PC-3 (cell line): Measurements from ENCODE around the gene BASP1. TPM values are rescaled to one million over a fixed set of nuclear protein-coding genes. Genes with fewer than 3 reads are reported as not detected.

Experiments used
- ATAC-seq: fragments of 200-7000 bp; cut with Tn5 transposase; 2 replicates; pipeline ENCODE4 v1.9.1; 2020; ENCODE audit warnings: mild to moderate bottlenecking, moderate library complexity
- BruUV-seq: library from RNA; stranded (reverse); fragments of 400-500 nt; replicated peaks from 2 replicates; lab custom pipeline; 2021; lab: Mats Ljungman, UMichigan
- CTCF ChIA-PET: fragments of 300-600 bp; sonication (Branson Sonifier 250); formaldehyde crosslinking; loops from one replicate; lab custom pipeline; 2022; ENCODE audit warnings: antibody characterized with exemption; lab: Charles Lee
- POLR2A ChIA-PET: fragments of 300-600 bp; sonication (Branson Sonifier 250); formaldehyde crosslinking; loops from one replicate; lab custom pipeline; 2022; ENCODE audit warnings: antibody characterized with exemption; ENCODE audit not compliant: unreplicated experiment; lab: Charles Lee
- DNase-seq: peaks from one replicate; pipeline ENCODE4 v3.0.0-alpha.2; 2015
- H2AFZ ChIP-seq: fragments of 300-600 bp; sonication (generic); 2 replicates; pipeline ENCODE4 v1.6.0; 2016; ENCODE audit warnings: antibody characterized with exemption, low read length
- H3F3A ChIP-seq: fragments of 300-600 bp; sonication (generic); one replicate; pipeline ENCODE4 v1.6.0; 2017; ENCODE audit warnings: antibody characterized with exemption, low read length, control low read depth, mild to moderate bottlenecking; ENCODE audit not compliant: unreplicated experiment
- H3K27ac ChIP-seq: fragments of 300-600 bp; sonication (generic); 2 replicates; pipeline ENCODE4 v1.5.1; 2016; ENCODE audit warnings: mild to moderate bottlenecking, low read length
- H3K27me3 ChIP-seq: fragments of 300-600 bp; sonication (generic); 2 replicates; pipeline ENCODE4 v1.6.1; 2016; ENCODE audit warnings: low read length, mixed read lengths
- H3K36me3 ChIP-seq: fragments of 300-600 bp; sonication (generic); 2 replicates; pipeline ENCODE4 v1.6.1; 2016; ENCODE audit warnings: low read depth, mixed run types, low read length, mixed read lengths
- H3K4me1 ChIP-seq: fragments of 300-600 bp; sonication (generic); 2 replicates; pipeline ENCODE4 v1.5.1; 2016; ENCODE audit warnings: low read length; ENCODE audit not compliant: insufficient read depth
- H3K4me2 ChIP-seq: fragments of 300-600 bp; sonication (generic); 2 replicates; pipeline ENCODE4 v1.6.0; 2016; ENCODE audit warnings: low read length
- H3K4me3 ChIP-seq: fragments of 300-600 bp; sonication (generic); 2 replicates; pipeline ENCODE4 v1.5.1; 2016; ENCODE audit warnings: mild to moderate bottlenecking, low read length, mixed read lengths
- H3K79me2 ChIP-seq: fragments of 300-600 bp; sonication (generic); 2 replicates; pipeline ENCODE4 v1.6.1; 2017; ENCODE audit warnings: low read length, mixed read lengths
- H3K9ac ChIP-seq: fragments of 300-600 bp; sonication (generic); 2 replicates; pipeline ENCODE4 v1.6.0; 2016; ENCODE audit warnings: mild to moderate bottlenecking, low read length
- H3K9me2 ChIP-seq: fragments of 300-600 bp; sonication (generic); replicated peaks from 2 replicates; pipeline ENCODE4 v1.6.1; 2016; ENCODE audit warnings: mixed run types, low read length, mixed read lengths
- H3K9me3 ChIP-seq: fragments of 300-600 bp; sonication (generic); 2 replicates; pipeline ENCODE4 v1.6.1; 2016; ENCODE audit warnings: low read length, mixed read lengths
- H4K20me1 ChIP-seq: fragments of 300-600 bp; sonication (generic); 2 replicates; pipeline ENCODE4 v1.6.1; 2016; ENCODE audit warnings: low read length, mixed read lengths
- EZH2 ChIP-seq: fragments of 300-600 bp; sonication (generic); IDR thresholded peaks from one replicate; pipeline ENCODE4 v1.6.1; 2017; ENCODE audit warnings: antibody characterized with exemption, mild to moderate bottlenecking, low read length; ENCODE audit not compliant: unreplicated experiment
- EZH2phosphoT487 ChIP-seq: fragments of 300-600 bp; sonication (generic); IDR thresholded peaks from 2 replicates; pipeline ENCODE4 v1.6.1; 2018; ENCODE audit warnings: mild to moderate bottlenecking, antibody characterized with exemption, low read length, borderline replicate concordance
- intact Hi-C: fragments of 100-400 bp; cut with micrococcal nuclease; formaldehyde crosslinking; loops from 2 replicates; pipeline ENCODE4 v1.9.0; 2023
- total RNA-seq: library from RNA; depleted of rRNA; stranded (reverse); fragments of >200 nt; gene quantifications from 2 replicates; pipeline ENCODE4 v1.2.3, GENCODE V29; 2014
- TF ChIP-seq, protein P1 (sequence below): fragments of 300-600 bp; sonication (generic); conservative IDR thresholded peaks from 2 replicates; pipeline ENCODE4 v1.5.1; 2017; ENCODE audit warnings: antibody characterized with exemption, low read depth, mild to moderate bottlenecking, low read length

The BASP1 gene
- total RNA-seq, 1 experiment from 2014 or later, result 169 TPM

DNA sequence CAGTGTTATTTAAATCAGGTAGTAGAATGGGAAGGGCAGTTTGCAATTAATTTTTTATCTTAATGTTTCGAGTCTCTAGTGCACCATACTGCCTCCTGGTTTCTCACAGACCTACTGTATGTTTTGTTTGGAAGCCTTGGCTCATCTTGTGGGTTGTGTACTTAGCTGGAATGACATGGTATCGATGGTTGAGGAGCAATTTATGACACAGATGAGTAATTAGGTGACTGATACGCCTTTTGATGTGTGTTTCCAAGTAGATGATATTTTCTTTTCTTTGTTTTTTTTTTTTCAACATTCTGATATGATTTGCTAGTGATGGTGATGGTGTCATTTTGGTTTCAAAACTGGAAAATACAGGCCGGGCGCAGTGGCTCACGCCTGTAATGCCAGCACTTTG is 16.1 kb downstream of the BASP1 start:
- Histone ChIP-seq H3K27ac (peak overlapping the region; percentile 23), H3K4me2 (peak overlapping the region; percentile 20), H2AFZ (no peak overlapping the region), H3K36me3 (peaks cover 36% of the 10 kb centered on the region), H3K27me3 (no peaks in the 10 kb centered on the region), H3K9me3 (no peaks in the 10 kb centered on the region), H3K4me1 (peaks cover 31% of the 10 kb centered on the region), H3K9ac (no peak overlapping the region), H3K4me3 (no peak overlapping the region), H3K79me2 (peaks cover 94% of the 10 kb centered on the region), H3F3A (peaks cover 7% of the 10 kb centered on the region), H3K9me2 (no peaks in the 10 kb centered on the region), H4K20me1 (0 out of 2 replicates have a peak, but pooled peaks cover 4% of the 10 kb centered on the region)
- TF ChIP-seq EZH2 (no peak), EZH2phosphoT487 (no peak)
- TF ChIP-seq, protein P1, sequence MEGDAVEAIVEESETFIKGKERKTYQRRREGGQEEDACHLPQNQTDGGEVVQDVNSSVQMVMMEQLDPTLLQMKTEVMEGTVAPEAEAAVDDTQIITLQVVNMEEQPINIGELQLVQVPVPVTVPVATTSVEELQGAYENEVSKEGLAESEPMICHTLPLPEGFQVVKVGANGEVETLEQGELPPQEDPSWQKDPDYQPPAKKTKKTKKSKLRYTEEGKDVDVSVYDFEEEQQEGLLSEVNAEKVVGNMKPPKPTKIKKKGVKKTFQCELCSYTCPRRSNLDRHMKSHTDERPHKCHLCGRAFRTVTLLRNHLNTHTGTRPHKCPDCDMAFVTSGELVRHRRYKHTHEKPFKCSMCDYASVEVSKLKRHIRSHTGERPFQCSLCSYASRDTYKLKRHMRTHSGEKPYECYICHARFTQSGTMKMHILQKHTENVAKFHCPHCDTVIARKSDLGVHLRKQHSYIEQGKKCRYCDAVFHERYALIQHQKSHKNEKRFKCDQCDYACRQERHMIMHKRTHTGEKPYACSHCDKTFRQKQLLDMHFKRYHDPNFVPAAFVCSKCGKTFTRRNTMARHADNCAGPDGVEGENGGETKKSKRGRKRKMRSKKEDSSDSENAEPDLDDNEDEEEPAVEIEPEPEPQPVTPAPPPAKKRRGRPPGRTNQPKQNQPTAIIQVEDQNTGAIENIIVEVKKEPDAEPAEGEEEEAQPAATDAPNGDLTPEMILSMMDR, result peak; percentile 29; the same call in 1 of the 2 replicates
- POLR2A ChIA-PET, result no interaction called here
- BruUV-seq, result no TSS peak
- ATAC-seq (no peak; the same call in 1 of the 2 replicates), DNase-seq (peak; percentile 75)
- intact Hi-C loops, result no loop called here
- CTCF ChIA-PET, result no interaction called here

DNA sequence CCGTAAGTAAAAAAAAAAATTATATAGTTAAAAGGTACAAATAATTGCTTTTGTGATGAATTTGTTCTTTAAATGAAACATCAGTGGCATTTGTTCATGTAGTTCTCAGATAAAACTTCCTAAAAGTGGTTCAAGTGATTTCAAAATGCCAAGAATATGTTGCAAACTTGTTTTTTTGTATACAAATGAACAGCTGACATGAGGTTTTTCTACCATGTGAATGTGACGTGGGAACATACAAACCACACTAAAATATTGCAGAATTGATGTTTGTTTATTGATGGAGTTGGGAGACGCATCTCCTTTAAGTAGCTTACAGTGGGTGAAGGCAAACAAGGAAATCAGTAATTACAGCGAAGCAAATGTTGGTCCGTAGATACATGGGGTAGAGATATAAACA is 16.9 kb downstream of the BASP1 start:
- Histone ChIP-seq H3K27ac (no peak overlapping the region), H3F3A (peaks cover 7% of the 10 kb centered on the region), H3K79me2 (peaks cover 91% of the 10 kb centered on the region), H3K4me1 (peaks cover 38% of the 10 kb centered on the region), H3K4me2 (no peak overlapping the region), H3K36me3 (peaks cover 28% of the 10 kb centered on the region), H3K4me3 (no peak overlapping the region), H4K20me1 (no peaks in the 10 kb centered on the region), H2AFZ (no peak overlapping the region), H3K9me3 (no peaks in the 10 kb centered on the region), H3K9me2 (no peaks in the 10 kb centered on the region), H3K27me3 (no peaks in the 10 kb centered on the region), H3K9ac (no peak overlapping the region)
- ATAC-seq (no peak), DNase-seq (no peak)
- no peak for TF ChIP-seq EZH2
- TF ChIP-seq, protein P1, result no peak
- TF ChIP-seq EZH2phosphoT487, result no peak
- intact Hi-C loops, result no loop called here
- CTCF ChIA-PET, result no interaction called here
- BruUV-seq, result no TSS peak
- POLR2A ChIA-PET, result interaction anchor here (0.7 kb wide), 1 partner anchor 14 kb away, joined by 6 read pairs; no protein-coding TSS in a partner anchor

DNA sequence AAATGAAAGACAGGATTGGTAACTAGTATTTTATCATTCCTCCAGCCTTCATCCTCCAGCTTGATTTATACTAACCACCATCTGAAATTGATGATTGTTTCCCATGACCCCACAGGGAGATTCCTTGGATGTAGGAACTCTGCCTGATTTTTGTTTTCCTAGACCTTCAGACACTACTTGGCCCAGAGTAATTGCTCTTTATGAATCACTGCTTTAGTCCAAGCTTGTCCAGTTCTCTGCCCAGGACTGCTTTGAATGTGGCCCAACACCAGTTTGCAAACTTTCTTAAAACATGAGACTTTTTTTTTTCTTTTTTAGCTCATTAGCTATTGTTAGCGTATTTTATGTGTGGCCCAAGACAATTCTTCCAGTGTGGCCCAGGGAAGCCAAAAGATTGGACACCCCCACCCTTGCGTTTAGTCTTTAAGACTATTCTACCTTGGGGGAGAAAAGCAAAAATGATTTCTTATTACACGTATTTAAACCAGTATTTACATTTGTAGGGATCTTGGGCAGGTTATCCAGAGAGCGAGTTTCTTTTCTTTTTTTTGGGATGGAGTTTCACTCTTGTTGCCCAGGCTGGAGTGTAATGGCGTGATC is 18.4 kb downstream of the BASP1 start:
- Histone ChIP-seq H3K9ac (no peak overlapping the region), H4K20me1 (no peaks in the 10 kb centered on the region), H3K4me1 (peaks cover 43% of the 10 kb centered on the region), H3K9me3 (no peaks in the 10 kb centered on the region), H2AFZ (no peak overlapping the region), H3K4me3 (no peak overlapping the region), H3K27ac (no peak overlapping the region), H3K36me3 (peaks cover 24% of the 10 kb centered on the region), H3K9me2 (no peaks in the 10 kb centered on the region), H3K4me2 (no peak overlapping the region), H3K79me2 (peaks cover 94% of the 10 kb centered on the region), H3F3A (peaks cover 7% of the 10 kb centered on the region), H3K27me3 (no peaks in the 10 kb centered on the region)
- ChIA-PET CTCF (no interaction called here), POLR2A (interaction anchor here (0.7 kb wide), 1 partner anchor 596 kb away, joined by 3 read pairs; no protein-coding TSS in a partner anchor)
- TF ChIP-seq EZH2, result no peak
- TF ChIP-seq, protein P1, result no peak
- no peak for TF ChIP-seq EZH2phosphoT487
- no peak for ATAC-seq
- DNase-seq, result no peak
- BruUV-seq, result no TSS peak
- intact Hi-C loops, result no loop called here
